SU-DHL-6 (cell line): ENCODE measurements around the gene PTPRN2.

Source experiments
- H2AFZ ChIP-seq: fragments of 200-600 bp; sonication (generic); 2 replicates; pipeline ENCODE4 v1.6.1; 2014; ENCODE audit warnings: low read depth, mild to moderate bottlenecking, moderate library complexity, mixed read lengths, antibody characterized with exemption, low read length; ENCODE audit not compliant: severe bottlenecking
- H3F3A ChIP-seq: fragments of 200-600 bp; shearing (Covaris generic); 2 replicates; pipeline ENCODE4 v1.6.0; 2016; ENCODE audit warnings: antibody characterized with exemption, mild to moderate bottlenecking; ENCODE audit not compliant: insufficient read depth
- H3K27ac ChIP-seq: fragments of 200-600 bp; sonication (generic); 2 replicates; pipeline ENCODE4 v1.5.1; 2016; ENCODE audit warnings: low read depth, mild to moderate bottlenecking, low read length, moderate library complexity, mixed read lengths
- H3K27me3 ChIP-seq: fragments of 200-600 bp; sonication (generic), shearing (Covaris generic); 2 replicates; pipeline ENCODE4 v1.6.0; 2014; ENCODE audit warnings: mild to moderate bottlenecking, low read length
- H3K36me3 ChIP-seq: fragments of 200-600 bp; sonication (generic); 2 replicates; pipeline ENCODE4 v1.6.1; 2014; ENCODE audit warnings: mild to moderate bottlenecking, low read length, mixed read lengths
- H3K4me2 ChIP-seq: fragments of 300-600, 200-600 bp; shearing (Covaris generic), sonication (generic); 2 replicates; pipeline ENCODE4 v1.6.0; 2014; ENCODE audit warnings: low read length, low read depth, mild to moderate bottlenecking; ENCODE audit not compliant: poor library complexity, severe bottlenecking
- H3K4me3 ChIP-seq: fragments of 200-600 bp; sonication (generic); 2 replicates; pipeline ENCODE4 v1.5.1; 2014; ENCODE audit warnings: antibody characterized with exemption, low read length, mild to moderate bottlenecking, mixed read lengths; ENCODE audit not compliant: insufficient read depth, poor library complexity, severe bottlenecking
- H3K79me2 ChIP-seq: fragments of 200-600 bp; sonication (generic); 2 replicates; pipeline ENCODE4 v1.6.1; 2014; ENCODE audit warnings: mild to moderate bottlenecking, low read length, moderate library complexity; ENCODE audit not compliant: insufficient read depth
- H3K9ac ChIP-seq: fragments of 200-600 bp; sonication (generic); 2 replicates; pipeline ENCODE4 v1.7.0; 2014; ENCODE audit warnings: mild to moderate bottlenecking, low read length
- H3K9me2 ChIP-seq: fragments of 200-600 bp; sonication (generic); replicated peaks from 2 replicates; pipeline ENCODE4 v1.6.1; 2014; ENCODE audit warnings: low read length; ENCODE audit not compliant: insufficient read depth
- H3K9me3 ChIP-seq: fragments of 200-600 bp; sonication (generic); 2 replicates; pipeline ENCODE4 v1.6.1; 2014; ENCODE audit warnings: low read length, mixed read lengths; ENCODE audit not compliant: insufficient read depth
- H4K20me1 ChIP-seq: fragments of 200-600 bp; sonication (generic); 2 replicates; pipeline ENCODE4 v1.6.1; 2014; ENCODE audit warnings: low read depth, mild to moderate bottlenecking, antibody characterized with exemption, low read length, moderate library complexity, mixed read lengths
- CTCF ChIP-seq: fragments of 200-600 bp; sonication (generic); IDR thresholded peaks from one replicate; pipeline ENCODE4 v1.5.1; 2017; ENCODE audit warnings: antibody characterized with exemption, mild to moderate bottlenecking, low read length, moderate library complexity; ENCODE audit not compliant: insufficient read depth, poor library complexity, severe bottlenecking
- EZH2phosphoT487 ChIP-seq: fragments of 200-600 bp; sonication (generic), shearing (Covaris generic); conservative IDR thresholded peaks from 2 replicates; pipeline ENCODE4 v1.6.1; 2018; ENCODE audit warnings: mild to moderate bottlenecking, antibody characterized with exemption, low read length, moderate library complexity, mixed read lengths

Gene PTPRN2

GRCh38 chr7:157791666-157792065 is 796.0 kb downstream of the PTPRN2 start:
- no peaks in the 10 kb centered on the region for H3K9me3 ChIP-seq
- no peaks in the 10 kb centered on the region for H3F3A ChIP-seq
- H2AFZ ChIP-seq: no peak overlapping the region
- H3K36me3 ChIP-seq: no peaks in the 10 kb centered on the region
- H3K4me2 ChIP-seq: no peak overlapping the region
- no peak overlapping the region for H3K9ac ChIP-seq
- no peak overlapping the region for H3K4me3 ChIP-seq
- H3K27ac ChIP-seq: no peak overlapping the region
- no peaks in the 10 kb centered on the region for H3K79me2 ChIP-seq
- TF ChIP-seq CTCF (no peak), EZH2phosphoT487 (no peak)
- H3K27me3 ChIP-seq: no peaks in the 10 kb centered on the region
- no peaks in the 10 kb centered on the region for H3K9me2 ChIP-seq
- H4K20me1 ChIP-seq: no peaks in the 10 kb centered on the region

DNA sequence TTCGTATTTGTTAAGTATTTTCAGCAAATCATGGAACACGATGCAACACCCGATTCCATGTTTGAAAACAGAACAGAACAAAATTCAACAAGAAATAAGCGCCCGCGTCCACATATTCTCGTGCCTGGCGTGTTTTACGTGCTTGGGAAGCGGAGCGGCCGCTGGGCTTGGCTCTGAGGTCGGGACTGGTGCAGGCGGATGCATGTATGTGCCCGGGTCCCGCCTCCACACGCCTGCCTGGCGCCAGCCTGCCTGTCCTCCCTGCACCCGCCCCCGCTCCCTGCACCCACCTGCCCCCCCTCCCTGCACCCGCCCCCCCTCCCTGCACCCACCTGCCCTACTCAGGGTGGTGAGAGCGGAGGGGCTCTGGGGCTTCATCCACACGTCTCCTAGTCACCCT is 796.4 kb downstream of the PTPRN2 start:
- Histone ChIP-seq H3K4me3 (no peak overlapping the region), H3K9me3 (no peaks in the 10 kb centered on the region), H3K27me3 (no peaks in the 10 kb centered on the region), H3K27ac (no peak overlapping the region), H3K9me2 (no peaks in the 10 kb centered on the region), H3F3A (no peaks in the 10 kb centered on the region), H4K20me1 (no peaks in the 10 kb centered on the region), H3K9ac (no peak overlapping the region), H3K36me3 (no peaks in the 10 kb centered on the region), H3K79me2 (no peaks in the 10 kb centered on the region), H2AFZ (no peak overlapping the region), H3K4me2 (no peak overlapping the region)
- no peak for TF ChIP-seq CTCF
- TF ChIP-seq EZH2phosphoT487: no peak

DNA sequence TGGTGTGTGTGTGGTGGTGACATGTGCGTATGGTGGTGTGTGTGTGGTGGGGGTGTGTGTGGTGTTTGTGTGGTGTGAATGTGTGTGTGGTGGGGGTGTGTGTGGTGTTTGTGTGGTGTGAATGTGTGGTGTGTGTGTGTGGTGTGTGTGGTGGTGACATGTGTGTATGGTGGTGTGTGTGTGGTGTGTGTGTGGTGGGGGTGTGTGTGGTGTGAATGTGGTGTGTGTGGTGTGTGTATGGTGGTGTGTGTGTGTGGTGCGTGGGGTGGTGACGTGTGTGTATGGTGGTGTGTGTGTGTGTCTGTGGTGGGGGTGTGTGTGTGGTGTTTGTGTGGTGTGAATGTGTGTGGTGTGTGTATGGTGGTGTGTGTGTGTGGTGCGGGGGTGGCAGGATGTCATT is 797.7 kb downstream of the PTPRN2 start:
- no peak overlapping the region for H3K27ac ChIP-seq
- H3K9ac ChIP-seq: no peak overlapping the region
- no peaks in the 10 kb centered on the region for H3K27me3 ChIP-seq
- H3K4me3 ChIP-seq: no peak overlapping the region
- H3K79me2 ChIP-seq: no peaks in the 10 kb centered on the region
- H3K4me2 ChIP-seq: no peak overlapping the region
- no peaks in the 10 kb centered on the region for H4K20me1 ChIP-seq
- no peaks in the 10 kb centered on the region for H3K9me3 ChIP-seq
- H3K9me2 ChIP-seq: no peaks in the 10 kb centered on the region
- H2AFZ ChIP-seq: no peak overlapping the region
- H3K36me3 ChIP-seq: no peaks in the 10 kb centered on the region
- TF ChIP-seq CTCF (no peak), EZH2phosphoT487 (no peak)
- no peaks in the 10 kb centered on the region for H3F3A ChIP-seq

DNA sequence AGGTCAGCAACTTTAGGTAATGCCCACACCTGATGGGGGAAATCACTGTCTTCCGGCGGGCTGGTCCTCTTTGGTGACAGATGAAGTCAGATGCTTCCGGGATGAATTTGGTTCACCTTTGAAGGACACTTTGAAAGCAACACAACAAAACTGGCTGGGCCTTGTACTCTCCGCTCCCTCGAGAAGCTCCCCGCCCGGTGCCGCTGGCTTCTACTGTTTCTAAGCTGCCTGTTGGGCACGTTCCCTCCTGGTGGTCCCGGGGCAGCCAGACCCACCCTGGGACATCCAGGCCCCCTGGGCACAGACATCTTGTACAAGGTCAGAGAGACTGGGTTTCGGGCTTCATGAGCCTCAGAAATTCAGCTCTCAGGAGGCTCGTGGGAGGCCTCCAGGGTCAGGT is 798.5 kb downstream of the PTPRN2 start:
- Histone ChIP-seq H3K27ac (no peak overlapping the region), H3K27me3 (no peaks in the 10 kb centered on the region), H3K36me3 (no peaks in the 10 kb centered on the region)

More for the DNA sequence above, 798.5 kb downstream of the PTPRN2 start:
- Histone ChIP-seq H3K4me2 (no peak overlapping the region), H3K9me2 (no peaks in the 10 kb centered on the region), H3K9me3 (no peaks in the 10 kb centered on the region), H4K20me1 (no peaks in the 10 kb centered on the region), H3K9ac (no peak overlapping the region), H3K4me3 (no peak overlapping the region), H2AFZ (no peak overlapping the region), H3K79me2 (no peaks in the 10 kb centered on the region), H3F3A (no peaks in the 10 kb centered on the region)
- TF ChIP-seq CTCF: no peak
- TF ChIP-seq EZH2phosphoT487: no peak
